Anterior cingulate cortex (tissue), 58 donors: ENCODE measurements around the gene ADCY2.
A peak's percentile ranks its signal among the peaks of the same experiment; 100 is the strongest.

Experiments
- DNase-seq, 58 donors: peaks; one replicate each; lab custom pipeline; 2025; lab: John Stamatoyannopoulos, UW

Gene ADCY2

DNA sequence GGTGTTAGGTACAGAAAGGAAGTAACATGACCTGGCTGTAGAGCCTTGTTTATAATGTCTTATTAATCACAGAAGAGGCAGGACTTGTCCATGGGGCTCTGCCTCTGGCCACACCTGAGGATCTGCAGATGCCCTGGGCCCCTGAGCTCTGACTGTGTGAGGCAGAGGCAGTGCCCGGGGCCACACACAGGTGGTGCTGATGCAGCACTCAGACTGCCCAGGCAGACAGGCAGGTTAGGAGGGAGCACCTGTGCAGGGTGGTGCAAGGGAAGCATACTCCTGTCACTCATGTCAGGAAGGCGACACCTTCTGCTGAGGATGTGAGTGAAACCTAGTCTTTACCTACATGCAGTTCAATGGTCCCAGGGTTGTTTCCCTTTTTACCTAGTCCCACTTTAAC lies 366.3 kb downstream of the ADCY2 start:
- DNase-seq = no peak

DNA sequence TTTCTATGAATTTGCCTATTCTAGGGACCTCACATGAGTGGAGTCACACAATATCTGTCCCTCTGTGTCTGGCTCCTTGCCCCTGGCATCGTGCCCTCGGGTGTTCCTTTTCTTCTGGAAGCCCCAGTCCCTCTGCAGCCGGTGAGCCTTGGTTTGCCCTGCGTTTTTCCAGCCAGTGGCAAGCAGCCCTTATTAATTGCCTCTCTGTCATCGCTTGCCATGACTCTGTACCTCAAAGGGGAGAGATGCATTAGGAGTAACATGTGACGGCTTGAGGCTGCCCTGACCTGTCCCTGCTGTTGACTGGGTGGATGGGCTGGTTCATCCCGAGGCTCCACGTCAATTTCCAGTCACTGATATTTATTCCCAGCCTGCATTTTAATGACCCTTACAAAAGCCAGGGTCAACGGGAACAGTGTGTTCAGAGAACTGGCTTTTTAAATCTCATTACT lies 367.7 kb downstream of the ADCY2 start:
- DNase-seq = peak in 53 of 58 donors; percentile 16 to 91 (median 70)

DNA sequence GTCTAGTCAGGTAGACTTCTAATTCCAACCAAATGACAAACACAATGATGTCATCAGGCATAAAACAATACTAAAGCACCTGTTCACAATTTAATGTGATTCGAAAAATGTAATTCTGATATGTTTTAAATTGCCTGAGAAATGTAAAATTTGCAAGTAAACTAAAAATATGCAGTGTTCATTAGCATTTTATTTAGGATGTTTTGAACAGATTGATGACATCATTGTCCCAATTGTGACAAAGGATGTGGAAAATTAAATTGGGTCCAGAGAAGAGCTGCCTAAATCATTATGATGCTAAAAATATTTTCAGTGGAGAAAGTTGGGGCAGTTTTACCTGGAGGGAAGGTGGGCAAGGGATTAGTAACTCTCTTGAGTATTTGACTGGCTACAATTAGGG lies 368.5 kb downstream of the ADCY2 start:
- DNase-seq = no peak

DNA sequence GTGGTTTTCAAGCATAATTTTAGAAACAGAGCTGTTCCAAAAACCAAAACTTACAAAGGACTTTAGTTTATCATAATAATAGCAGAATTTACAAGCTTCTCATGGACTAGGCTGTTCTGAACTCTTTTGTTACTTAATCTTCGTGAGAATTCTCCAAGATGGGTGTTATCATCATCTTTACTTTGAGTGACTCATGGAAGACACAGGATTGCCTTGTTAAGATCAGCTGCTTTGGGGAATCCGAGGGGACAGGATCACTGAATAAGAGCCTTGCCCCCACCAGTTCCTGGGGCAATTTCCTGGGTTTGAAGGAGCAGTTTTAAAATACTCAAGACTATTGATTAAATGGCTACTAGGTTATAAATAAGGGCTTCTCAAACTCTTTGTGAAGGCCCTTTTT lies 374.5 kb downstream of the ADCY2 start:
- DNase-seq = no peak

DNA sequence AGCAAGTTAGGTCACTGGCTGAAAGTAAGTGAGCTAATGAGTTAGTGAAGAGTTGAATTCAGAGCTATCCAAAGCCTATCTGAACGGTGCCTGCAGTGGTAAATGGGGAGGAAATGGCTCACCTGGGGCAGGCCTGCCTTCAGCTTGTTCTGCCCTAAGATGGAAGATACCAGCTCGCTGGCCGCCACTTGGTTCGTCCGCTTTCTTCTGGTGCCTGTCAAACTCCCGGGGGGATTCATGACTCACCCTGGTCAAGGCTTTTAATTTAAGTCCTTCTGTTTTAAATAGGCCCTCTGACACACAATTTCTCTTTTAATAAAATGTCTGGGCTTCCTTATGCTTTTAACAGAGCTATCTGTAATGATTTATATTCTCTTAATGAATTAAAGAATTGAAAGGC lies 376.2 kb downstream of the ADCY2 start:
- DNase-seq = no peak

DNA sequence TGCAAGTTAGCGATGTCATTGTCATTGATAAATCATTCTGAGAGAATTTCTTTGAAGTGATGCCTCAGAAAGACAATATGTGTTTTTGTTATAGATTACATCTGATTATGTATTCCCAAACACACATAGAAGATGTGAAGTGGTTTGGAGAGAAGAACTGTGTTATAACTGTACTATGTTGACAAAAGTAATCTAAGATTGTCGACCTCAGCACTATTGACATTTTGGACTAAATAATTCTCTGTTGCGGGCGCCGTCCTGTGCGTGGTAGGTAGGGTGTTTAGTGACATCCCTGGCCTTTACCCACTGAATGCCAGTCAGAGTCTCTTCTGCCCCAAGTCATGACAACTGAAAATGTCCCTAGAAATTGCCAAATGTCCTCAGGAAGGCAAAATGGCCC lies 377.2 kb downstream of the ADCY2 start:
- DNase-seq = no peak

DNA sequence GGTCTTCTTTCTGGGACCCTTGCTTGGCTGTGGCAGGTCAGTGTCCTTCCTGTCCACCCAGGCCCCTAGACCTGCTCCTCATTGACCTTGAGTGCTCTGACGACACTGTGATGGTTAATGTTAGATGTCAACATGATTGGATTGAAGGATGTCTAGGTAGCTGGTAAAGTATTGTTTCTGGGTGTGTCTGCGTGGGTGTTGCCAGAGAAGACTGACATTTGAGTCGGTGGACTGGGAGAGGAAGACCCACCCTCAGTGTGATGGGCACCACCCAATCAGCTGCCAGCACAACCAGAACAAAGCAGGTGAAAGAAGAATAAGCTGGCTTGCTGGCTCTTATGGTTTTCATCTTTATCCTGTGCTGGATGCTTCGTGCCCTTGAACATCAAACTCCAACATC lies 380.5 kb downstream of the ADCY2 start:
- DNase-seq = no peak

DNA sequence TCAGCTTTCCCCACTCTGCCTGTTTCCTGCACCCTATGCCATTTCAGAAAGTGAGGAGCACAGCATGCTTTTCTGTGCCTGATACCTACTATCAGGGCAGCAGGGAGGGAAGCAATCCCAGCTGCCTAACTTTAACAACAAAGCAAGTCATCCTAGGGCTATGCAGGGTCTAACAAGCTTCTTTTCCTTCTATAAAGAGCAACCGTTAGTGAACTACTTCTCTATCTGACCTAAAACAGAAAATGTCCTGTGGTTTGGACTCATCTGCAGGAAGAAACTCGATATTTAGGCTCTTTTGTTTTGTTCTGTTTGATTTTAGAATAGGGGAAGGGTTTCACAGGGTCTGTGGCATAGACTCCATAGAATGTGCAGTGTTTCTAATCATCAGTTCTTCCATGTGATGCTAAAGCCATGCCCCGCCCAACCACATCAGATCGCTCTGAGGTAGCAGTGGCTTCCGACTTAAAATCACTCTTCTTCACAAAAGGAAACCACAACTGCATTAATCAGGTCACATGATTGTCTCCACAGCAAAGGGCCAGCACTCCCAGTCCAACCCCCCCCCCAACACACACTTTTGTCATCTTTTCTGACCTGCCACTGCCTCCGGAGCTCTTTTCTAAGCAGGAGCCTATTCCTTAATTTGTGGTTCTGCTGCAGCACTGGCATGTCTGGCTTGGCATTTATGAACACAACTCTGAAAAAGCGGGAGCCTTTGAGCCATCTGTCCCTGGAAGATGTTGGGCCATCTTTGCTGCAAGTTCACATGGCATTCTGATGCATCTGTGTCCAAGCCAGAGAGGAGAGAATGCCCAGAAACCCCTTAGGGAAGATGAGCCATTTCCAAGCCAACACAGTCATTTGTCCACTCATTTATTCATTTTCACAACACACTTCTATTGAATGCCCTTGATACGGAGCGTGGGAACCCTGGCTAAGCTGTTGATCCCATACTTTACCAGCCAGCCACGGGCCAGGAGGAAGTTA lies 383.4 kb downstream of the ADCY2 start:
- no peak for DNase-seq

DNA sequence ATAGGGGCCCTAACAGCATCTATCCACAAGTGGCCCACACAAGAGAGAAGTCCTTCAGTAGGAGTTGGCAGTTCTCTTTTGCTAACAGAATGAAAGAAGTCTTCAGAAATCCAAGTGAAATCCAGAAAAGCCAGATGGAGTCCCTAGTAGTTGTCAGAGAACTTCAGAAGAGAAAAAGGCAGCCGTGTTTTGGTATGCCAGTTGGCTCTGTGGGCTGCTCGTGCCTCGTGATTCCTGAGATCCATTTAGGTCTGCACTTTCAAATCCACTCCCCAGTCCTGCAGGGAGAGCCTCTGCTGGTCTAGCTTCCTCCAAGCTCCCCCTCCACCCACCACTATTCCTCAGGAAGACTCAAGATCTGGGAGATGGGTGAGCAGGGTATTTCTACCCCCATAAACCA lies 386.0 kb downstream of the ADCY2 start:
- DNase-seq = peak in 21 of 58 donors; percentile 5 to 74 (median 43)

DNA sequence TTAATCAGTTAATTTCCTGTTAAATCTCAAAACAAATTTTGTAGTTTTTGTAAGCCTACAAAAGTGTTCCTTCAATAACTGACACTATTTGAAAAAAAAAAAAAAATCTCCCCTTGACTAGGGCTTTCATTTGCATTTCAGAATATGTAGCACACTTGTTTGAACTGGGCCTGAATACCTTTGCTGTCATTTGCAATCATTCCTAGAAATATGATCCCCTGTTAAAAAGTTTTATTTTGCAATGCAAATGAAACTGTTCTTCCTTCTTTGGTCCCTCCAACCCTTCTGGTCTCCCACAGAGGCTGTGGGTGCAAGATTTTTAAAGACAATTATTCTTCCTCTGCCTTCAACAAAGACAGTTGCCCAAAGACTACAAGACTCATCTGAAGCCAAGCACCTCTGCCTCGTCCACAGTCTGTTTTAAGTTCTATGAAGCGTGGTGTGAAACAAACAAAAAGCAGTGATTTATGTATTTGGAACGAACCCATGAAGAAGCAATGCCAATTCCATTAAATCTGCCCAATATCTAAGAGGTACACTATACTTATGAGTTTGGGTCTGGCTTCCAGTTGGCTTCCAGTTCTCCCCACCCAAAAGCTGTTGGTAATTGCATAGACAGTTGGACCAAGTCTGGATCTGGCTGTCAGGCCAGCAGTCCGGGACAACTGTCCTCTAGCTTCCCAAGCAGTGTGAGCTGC lies 388.9 kb downstream of the ADCY2 start:
- DNase-seq = no peak

DNA sequence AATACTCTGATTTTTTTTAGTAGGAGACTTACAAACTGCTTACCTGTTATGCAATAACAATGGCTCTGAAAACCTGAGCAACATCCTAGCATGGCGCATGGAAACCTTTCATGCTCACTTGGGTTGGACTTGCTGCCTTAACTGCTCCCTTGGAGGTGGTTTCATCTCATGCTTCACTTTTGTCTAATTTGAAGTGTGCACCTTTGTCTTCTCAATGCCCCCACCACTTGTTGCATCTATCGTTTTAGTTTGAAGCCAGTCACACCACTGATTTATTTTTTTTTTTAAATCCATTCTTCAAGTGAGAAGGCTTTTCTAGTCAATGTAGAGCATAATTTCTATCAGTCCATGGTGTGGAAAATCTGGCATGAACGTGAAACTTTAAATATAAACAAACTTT lies 391.8 kb downstream of the ADCY2 start:
- no peak for DNase-seq

DNA sequence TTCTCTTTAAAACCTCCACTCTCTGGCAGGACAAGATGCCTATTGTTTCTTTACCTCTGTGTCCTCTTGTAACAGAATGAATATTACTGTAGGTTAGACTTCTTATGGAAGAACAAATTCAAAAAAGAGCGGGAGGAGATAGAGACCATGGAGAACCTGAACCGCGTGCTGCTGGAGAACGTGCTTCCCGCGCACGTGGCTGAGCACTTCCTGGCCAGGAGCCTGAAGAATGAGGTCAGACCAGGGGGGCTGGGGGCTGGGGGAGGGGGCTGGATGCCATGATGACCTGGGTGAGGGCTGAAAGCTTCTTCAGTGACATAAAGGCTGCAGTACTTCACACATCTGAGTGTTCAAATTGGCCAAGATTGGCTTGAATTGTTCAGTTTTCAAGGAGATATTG lies 393.6 kb downstream of the ADCY2 start:
- DNase-seq = no peak

DNA sequence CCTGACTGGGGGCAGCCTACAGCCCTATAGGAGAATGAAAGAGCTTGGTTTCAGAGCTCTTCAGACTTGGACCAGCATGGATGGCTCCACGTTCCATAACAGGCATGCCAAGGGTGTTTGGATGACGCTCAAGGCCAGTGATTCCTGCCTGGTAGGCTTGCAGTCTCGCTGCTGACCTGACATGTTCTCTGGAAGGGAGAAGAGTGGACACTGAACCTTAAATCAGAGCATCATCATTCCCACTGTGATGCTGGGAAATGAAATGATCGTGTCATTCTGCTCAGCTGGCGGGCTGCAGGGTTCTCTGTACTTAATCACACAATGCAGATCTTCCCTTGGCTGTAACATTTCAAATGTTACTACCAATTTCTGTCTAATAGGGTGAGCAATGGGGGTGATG lies 398.0 kb downstream of the ADCY2 start:
- peak in 6 of 58 donors; percentile 14 to 72 (median 46) for DNase-seq

DNA sequence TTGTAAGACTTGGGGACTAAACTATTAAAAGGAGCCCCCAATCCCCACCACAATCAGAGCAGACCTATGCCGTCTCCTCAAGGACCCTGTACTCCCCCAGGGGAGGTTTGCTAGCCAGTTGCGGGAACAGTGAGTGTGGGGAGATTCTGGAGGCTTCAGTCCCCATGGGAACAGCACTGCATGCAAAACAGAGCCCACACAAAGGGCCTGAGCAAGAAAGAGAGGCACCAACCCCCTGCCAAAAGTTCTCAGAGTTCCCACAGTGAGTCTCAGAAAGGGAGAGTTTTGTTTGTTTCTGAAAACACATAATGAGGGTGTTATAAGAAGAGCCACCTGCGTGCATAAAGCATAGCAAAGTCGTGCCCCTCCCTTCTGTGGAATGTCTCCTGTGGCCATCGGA lies 398.4 kb downstream of the ADCY2 start:
- DNase-seq = peak in 41 of 58 donors; percentile 10 to 83 (median 48)

DNA sequence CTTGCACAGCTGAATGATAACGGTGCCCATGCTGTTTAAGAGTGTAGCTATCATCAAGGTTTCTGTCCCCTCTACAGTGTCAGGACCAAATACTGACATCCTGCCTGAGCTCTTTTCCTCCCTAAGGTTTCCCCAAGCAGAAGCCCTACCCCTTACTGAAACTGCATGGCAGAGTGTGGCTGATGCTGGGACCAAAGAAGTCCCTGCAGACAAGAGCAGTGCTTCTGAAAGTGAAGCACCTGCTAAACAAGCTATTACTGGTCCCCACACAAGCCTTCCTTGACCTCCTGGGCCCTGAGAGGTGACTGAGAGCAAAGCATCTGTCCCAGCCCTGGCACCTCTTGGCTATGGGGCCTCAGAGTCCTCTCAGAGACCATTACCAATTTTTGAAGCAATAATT lies 398.9 kb downstream of the ADCY2 start:
- no peak for DNase-seq

DNA sequence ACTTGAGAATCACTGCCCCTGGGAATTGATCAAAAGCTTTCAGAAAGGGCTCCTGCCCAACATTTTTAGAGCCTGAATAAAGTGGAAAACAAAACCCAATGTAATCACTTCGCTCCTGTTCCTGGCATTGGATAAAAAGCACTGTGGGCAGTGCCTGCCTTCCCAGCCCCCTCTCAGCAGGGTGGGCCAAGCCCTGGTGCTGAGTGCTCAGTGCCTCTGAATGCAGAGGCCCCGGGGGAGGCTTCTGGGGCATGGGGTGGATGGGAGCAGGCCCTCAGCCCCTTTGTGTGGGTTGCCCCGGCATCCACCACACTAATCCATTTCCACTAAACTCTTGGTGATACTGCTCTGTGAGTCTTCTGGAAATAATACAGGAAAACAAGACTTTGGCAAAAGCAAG lies 399.4 kb downstream of the ADCY2 start:
- DNase-seq = peak in 45 of 58 donors; percentile 10 to 90 (median 56)

DNA sequence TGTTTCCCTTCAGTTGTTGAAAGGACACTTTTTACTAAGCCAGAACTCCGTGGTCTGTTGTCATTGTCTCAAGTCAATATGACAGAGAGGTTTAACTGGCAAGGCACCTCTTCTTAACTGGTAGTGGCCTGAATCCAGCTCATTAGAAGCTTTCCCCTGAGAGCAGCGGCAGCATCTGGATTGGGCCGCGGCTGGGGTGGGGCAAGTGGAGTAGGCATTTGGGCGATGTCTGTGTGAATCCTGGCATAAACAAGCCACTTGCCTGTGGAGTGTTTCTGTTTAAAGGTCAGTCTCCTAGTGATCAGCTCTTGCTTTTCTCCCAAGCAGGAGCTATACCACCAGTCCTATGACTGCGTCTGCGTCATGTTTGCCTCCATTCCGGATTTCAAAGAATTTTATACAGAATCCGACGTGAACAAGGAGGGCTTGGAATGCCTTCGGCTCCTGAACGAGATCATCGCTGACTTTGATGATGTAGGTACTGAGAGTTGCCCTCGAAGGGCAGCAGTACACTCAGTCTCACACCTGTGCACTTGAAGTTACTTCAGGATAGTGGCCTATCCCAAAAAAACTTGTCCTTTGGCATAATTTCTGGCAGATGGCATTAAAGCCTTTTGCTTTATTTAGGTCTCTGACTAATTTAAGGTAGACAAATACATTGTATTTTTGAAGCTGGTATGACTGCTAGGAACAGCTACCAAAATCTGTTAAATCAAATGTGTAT lies 406.1 kb downstream of the ADCY2 start:
- peak in 36 of 58 donors; percentile 5 to 70 (median 32) for DNase-seq

DNA sequence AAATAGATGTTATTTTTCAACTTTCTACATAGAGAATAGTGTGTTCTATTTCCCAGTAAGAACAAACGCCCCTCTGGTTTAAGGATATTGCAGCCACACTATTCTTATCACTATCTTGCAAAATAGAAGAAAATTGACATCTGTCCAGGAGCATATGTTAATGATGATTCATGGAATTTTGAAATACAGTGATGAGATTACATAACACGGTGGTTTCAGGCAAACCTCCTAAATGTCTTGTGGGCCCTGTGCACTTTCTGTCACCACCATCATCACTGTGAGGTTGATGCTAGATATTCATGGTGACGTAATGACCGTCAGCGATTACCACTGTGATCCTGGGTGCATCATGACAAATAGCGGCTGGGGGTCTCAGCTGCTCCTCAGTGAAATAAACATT lies 406.9 kb downstream of the ADCY2 start:
- DNase-seq = no peak

DNA sequence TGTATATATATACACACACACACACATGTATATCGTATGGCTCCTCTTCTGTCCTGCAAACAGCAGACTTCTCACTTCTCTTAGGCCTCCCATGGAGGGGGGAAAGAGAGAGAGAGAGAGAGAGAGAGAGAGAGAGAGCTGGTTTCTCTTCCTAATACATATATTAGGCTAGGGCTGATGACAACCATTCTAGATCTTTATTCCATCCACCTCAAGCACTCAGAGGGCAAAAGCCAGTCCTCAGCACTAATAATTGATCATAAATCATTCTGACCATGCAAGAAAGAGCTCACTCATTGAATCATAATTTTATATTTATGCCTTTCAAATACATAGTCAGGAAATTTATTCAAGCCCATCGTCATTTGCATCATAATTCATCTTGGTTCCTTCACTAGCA lies 408.0 kb downstream of the ADCY2 start:
- no peak for DNase-seq

DNA sequence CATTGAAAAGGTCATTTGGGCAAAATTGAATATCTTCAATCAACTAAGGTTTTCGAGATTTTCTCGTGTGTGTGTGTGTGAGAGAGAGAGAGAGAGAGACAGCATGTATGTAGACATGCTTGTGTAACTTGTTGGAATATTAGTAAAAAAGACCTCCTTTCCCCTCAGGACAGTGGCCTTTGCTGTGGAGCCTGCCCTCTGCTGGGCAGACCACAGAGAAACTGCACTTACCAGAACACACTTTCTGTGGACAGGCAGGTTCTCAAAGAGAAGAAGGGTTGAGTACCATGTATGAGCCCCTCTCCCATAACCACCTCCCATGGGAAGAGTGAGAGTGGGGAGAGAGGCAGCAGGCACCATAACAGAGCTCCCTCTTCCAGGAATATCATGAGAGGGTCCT lies 409.4 kb downstream of the ADCY2 start:
- no peak for DNase-seq

DNA sequence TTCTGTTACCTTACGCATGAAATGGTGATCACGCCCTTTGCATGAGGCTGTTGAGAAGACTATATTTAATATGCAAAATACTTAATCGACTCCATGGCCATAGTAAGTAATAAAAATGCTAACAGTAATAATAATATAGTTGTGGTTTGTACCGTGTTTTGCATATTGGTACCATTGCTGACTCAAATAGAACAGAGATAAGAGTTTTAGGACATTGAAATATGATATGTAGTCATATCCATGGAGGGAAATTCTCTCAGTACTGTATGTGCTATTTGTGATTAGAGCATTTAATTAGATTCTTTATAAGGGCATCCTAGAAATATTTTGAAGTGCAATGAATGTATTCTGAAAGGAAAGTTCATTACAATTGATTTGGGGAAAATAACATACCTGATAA lies 413.1 kb downstream of the ADCY2 start:
- no peak for DNase-seq
